ENCODE measurements around the gene RGMB.
A peak's percentile ranks its signal among the peaks of the same experiment; 100 is the strongest.

The RGMB gene

DNA sequence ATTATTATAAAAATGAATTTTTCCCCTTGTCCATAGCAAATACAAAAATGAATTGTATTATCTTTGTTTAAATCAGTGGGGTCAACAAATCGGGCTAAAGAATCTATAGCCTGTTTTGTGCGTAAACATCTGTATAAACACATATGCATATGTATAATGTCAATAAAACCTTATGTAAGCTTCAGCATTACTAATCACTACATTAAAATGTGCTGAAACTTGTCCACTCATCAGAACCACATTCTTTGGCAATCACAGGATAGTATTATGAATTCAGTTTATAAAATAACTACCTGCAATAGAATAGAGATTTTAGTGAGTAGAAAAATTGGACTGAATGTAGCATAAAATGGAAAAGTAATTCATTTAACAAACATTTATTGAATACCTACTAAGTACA is 30.6 kb downstream of the RGMB start:
- TF ChIP-seq, protein P1, sequence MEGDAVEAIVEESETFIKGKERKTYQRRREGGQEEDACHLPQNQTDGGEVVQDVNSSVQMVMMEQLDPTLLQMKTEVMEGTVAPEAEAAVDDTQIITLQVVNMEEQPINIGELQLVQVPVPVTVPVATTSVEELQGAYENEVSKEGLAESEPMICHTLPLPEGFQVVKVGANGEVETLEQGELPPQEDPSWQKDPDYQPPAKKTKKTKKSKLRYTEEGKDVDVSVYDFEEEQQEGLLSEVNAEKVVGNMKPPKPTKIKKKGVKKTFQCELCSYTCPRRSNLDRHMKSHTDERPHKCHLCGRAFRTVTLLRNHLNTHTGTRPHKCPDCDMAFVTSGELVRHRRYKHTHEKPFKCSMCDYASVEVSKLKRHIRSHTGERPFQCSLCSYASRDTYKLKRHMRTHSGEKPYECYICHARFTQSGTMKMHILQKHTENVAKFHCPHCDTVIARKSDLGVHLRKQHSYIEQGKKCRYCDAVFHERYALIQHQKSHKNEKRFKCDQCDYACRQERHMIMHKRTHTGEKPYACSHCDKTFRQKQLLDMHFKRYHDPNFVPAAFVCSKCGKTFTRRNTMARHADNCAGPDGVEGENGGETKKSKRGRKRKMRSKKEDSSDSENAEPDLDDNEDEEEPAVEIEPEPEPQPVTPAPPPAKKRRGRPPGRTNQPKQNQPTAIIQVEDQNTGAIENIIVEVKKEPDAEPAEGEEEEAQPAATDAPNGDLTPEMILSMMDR (IDR thresholded peaks at IDR 0.05; ENCODE audit: low read depth, low read length), result no peak
- DNase-seq (ENCODE audit: low read depth in 2 of 2), result no peak

DNA sequence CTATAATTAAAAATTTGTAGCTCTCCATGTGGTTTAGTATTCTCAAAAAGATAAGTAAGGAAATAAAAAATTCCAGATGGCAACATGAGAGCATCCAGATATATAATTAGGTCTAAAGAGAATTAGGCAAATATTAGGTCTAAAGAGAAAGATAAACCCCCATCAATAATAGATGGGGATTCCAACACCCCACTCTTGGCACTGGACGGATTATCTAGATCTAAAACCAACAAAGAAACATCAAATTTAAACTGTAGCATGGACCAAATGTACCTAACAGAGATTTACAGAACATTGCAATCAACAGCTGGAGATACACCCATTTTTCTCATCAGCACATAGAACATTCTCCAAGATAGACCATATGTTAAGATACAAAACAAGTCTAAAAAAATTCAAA is 31.6 kb downstream of the RGMB start:
- TF ChIP-seq, protein P1 (IDR thresholded peaks at IDR 0.05; ENCODE audit: low read depth, low read length), result no peak
- no peak for DNase-seq (ENCODE audit: low read depth in 2 of 2)
- no peak overlapping the region for H3K4me3 ChIP-seq (replicated peaks in 1 of 2; ENCODE audit: low read depth in 2 of 2, low read length in 2 of 2)

More for the DNA sequence above, 30.6 kb downstream of the RGMB start:
- no peak overlapping the region for H3K4me3 ChIP-seq (replicated peaks in 1 of 2; ENCODE audit: low read depth in 2 of 2, low read length in 2 of 2)

DNA sequence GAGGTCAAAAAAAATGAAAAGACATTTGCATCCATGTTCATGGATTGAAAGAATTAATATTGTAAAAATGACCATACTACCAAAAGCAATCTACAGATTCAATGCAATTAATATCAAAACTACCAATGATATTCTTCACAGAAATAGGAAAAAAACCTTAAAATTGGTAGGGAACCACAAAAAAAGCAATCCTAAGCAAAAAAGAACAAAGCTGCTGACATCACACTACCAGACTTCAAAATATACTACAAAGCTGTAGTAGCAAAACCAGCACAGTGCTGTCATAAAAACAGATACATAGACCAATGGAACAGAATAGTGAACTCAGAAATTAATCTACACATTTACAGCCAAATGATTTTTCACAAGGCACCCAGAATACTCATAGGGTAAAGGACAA is 34.3 kb downstream of the RGMB start:
- no peak overlapping the region for H3K4me3 ChIP-seq (replicated peaks in 1 of 2; ENCODE audit: low read depth in 2 of 2, low read length in 2 of 2)
- no peak for DNase-seq (ENCODE audit: low read depth in 2 of 2)
- TF ChIP-seq, protein P1 (IDR thresholded peaks at IDR 0.05; ENCODE audit: low read depth, low read length), result no peak

DNA sequence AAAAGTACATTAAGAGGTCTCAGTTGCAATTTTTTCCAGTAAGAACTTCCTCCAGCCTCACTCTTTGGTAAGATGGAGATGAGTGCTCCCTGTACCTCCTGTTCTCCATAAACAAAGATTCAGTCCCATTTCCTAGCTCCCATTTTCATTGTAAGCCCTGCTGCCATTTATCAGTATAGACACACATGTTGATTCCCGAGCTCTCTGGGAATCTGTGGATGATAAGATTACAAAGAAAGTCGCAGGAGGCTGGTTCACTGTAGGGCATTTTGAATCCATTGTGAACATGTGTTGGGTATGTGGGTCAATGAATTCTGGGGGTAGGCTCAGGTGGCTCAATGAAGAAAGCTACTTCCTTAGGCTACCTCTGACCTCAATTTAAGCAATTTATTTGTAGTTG is 36.7 kb downstream of the RGMB start:
- no peak for DNase-seq (ENCODE audit: low read depth in 2 of 2)
- no peak overlapping the region for H3K4me3 ChIP-seq (replicated peaks in 1 of 2; ENCODE audit: low read depth in 2 of 2, low read length in 2 of 2)
- TF ChIP-seq, protein P1 (IDR thresholded peaks at IDR 0.05; ENCODE audit: low read depth, low read length), result no peak

DNA sequence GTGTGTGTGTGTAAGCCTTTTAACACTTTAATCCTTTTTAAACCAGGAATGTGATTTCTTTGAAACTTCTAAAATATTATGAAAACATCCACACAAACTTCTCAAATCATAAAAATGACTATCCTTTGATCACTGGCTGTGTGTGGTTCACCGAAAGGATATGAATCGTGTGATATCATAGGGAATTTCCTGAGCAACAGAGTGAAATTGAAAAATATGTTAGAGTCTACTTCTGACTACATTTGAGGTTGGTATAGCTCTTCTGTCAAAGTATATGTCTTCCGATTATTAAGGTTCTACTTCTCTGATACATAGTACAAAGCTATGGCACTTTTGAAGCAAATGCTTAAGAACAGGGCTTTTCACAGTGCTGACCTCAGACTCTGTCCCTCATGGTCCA is 40.3 kb downstream of the RGMB start:
- DNase-seq (ENCODE audit: low read depth in 2 of 2), result no peak
- TF ChIP-seq, protein P1 (IDR thresholded peaks at IDR 0.05; ENCODE audit: low read depth, low read length), result no peak

DNA sequence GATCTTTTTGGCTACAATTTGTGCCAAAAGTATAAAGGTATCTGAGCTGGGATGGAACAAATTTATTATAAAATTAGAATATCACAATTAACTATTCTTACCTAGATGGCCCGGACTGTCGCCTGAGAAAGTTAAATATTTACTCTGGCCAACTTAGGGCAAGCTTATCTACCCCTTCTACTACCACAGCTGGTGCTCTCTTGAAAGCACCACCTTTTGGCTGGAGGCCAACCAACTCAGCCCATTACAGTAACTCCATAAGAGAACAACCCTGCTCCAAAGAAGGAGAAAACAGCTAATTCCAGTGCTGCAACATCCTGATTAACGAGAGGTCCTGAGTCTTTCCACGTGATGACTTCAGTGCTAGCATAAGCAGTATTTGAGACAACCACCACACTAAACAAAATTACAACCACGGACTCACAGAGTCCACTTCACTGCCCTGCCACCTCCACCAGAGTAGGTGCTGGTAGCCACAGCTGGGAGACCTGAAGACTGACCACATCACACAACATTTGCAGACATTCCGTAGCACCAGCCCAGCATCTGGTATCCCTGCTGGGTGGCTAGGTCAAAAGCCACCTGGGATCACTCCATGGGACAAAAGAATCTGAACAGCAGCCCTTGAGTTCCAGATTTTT is 43.2 kb downstream of the RGMB start:
- H3K4me3 ChIP-seq (replicated peaks in 1 of 2; ENCODE audit: low read depth in 2 of 2, low read length in 2 of 2), result no peak overlapping the region
- DNase-seq (ENCODE audit: low read depth in 2 of 2), result peak; percentile 17 to 39
- TF ChIP-seq, protein P1 (IDR thresholded peaks at IDR 0.05; ENCODE audit: low read depth, low read length), result no peak

More for the DNA sequence above, 40.3 kb downstream of the RGMB start:
- H3K4me3 ChIP-seq (replicated peaks in 1 of 2; ENCODE audit: low read depth in 2 of 2, low read length in 2 of 2), result no peak overlapping the region
